Ovary (tissue), 3 donors: ENCODE data around the gene TRMU.

Experiments used
- CTCF ChIP-seq, 3 donors: fragments of 450-650 bp in 2 of 3; fragments of 200-600 bp in 1 of 3; IDR thresholded peaks; one replicate each; pipeline versions ENCODE4 v1.5.1 to v1.8.0; 2016 to 2022; ENCODE audit warnings: antibody characterized with exemption in 3 of 3, mild to moderate bottlenecking in 1 of 3
- EP300 ChIP-seq: sonication (generic); formaldehyde crosslinking; IDR thresholded peaks from one replicate; pipeline ENCODE4 v1.6.1; 2017; ENCODE audit warnings: antibody characterized with exemption
- POLR2A ChIP-seq: fragments of 450-650 bp; IDR thresholded peaks from one replicate; pipeline ENCODE4 v1.6.1; 2017; ENCODE audit warnings: antibody characterized with exemption, mild to moderate bottlenecking, moderate library complexity
- donor health status: DM: no; HTN: no; CAD: no.

DNA sequence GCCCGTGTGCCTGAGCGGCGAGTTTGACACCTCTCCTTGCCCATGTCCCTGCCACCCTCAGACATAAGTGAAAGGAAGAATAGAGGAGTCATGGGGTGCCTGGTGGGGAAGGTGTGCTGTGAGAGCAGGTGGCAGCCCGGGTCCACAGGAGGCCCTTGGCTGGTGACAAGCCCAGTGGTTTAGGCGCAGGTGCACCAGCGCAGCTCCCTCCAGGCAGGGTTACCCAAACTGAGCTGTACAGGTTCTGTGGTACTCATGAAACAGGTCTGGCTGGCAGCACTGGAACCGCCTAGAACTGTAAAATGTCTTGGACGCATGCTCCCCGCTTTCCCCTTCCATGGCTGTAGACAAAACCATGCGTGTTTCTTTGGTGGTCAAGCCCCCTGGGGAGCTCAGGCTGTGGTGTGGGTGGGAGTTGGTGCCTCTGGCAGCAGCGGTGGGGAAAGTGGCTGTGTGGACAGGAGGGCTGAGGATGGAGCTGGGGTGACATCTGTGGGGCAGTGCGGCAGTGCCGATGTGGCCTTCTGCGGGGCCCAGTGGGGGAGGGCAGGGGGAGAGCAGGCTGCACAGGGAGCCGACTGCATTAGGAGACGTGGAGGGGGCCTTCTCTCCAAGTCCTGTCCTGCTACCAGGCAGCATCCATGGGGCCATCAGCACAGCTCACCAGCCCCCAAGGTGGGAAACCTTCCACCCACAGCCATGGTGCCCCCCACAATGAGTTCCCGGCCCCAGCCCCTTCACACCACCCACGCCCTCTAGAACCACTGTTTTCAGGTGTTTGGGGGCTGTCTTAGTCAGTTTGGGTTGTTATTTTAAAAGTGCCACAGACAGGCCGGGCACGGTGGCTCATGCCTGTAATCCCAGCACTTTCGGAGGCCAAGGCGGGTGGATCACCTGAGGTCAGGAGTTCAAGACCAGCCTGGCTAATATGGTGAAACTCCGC lies 44.4 kb upstream of the TRMU start:
- TF ChIP-seq CTCF (IDR thresholded peaks at IDR 0.05) (no peak), EP300 (no peak), POLR2A (no peak)
